ENCODE results near the gene RASSF3.
A peak's percentile ranks its signal among the peaks of the same experiment; 100 is the strongest.

Gene RASSF3

DNA sequence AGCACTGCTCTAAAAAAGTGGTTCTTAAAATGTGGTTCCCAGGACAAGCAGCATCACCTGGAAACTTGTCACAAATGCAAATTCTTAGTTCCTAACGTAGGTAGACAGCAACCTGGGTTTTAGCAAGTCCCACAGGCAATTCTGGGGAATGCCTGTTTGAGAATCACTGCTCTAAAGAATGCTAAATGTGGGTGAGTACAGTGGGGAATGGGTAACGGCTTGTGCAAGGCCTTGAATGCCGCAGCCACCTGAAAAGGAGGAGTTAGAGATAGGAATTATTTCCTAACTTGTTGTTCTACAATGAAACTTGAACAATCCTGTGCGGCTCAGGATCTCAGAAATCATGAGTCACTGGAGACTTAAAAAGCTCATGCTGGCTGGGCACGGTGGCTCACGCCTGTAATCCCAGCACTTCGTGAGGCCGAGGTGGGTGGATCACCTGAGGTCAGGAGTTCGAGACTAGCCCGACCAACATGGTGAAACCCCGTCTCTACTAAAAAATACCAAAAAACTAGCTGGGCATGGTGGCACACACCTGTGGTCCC lies 114.0 kb downstream of the RASSF3 start:
- no peak for DNase-seq (ENCODE audit: low read depth)

DNA sequence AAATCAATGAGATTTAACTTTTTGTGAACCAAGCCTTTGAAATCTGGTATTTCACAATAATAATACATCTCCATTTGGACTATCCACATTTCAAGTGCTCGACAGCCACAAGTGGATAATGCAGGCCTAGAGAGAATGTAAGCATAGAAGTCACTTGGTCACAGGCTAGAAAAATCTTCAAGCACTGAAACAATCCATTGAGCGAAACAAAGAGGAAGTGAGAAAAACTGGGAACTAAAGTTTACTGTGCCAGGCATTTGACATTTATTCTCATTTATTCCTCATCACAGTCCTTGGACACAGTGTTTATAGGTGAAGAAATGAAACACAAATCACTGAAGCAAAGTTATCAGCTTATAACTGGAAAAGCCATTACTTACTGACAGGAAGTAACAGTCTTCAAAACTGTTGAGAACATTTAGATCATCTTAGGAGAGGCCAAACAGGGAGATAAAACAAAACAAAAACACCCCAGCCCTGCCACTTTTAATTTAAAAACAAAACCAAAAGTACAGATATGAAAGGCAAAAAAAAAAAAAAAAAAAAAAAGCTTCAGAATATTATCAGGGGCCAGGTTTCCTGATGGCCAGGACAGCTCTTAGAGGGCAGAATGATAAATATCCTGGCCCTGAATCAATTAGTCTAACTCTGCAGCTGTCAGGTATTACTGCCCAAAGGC lies 119.8 kb downstream of the RASSF3 start:
- DNase-seq (ENCODE audit: low read depth), result no peak

DNA sequence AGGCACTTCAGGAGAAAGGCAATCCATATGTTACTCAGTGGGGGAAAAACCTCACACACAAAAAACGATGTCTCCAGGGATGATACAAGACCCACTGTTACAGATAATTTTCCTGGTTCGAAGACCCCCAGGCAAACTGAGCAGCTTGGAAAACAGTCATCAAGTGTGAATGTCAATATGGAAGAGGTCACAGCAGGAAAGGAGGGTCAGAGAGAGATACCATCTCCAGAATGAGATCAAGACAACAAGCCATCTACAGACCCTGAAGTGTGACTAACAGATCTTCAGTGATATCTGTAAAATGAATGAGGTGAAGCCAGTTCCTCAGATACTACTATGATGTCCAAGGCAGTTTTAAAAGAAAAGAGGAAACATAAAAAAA lies 120.3 kb downstream of the RASSF3 start:
- no peak for DNase-seq (ENCODE audit: low read depth)

DNA sequence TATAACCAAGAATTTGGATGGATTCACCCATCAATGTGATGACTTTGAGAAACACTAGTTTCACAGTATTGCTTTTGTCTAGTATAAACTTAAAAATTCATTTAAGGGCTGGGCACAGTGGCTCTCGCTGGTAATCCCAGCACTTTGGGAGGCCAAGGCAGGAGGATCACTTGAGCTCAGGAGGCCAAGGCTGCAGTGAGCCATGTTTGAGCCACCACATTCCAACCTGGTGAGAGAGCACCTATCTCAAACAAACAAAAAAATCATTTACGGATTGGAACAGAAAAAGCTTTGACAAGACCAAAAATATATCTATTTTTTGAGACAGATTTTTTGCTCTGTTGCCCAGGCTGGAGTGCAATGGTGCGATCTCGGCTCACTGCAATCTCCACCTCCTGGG lies 121.4 kb downstream of the RASSF3 start:
- DNase-seq (ENCODE audit: low read depth), result no peak

DNA sequence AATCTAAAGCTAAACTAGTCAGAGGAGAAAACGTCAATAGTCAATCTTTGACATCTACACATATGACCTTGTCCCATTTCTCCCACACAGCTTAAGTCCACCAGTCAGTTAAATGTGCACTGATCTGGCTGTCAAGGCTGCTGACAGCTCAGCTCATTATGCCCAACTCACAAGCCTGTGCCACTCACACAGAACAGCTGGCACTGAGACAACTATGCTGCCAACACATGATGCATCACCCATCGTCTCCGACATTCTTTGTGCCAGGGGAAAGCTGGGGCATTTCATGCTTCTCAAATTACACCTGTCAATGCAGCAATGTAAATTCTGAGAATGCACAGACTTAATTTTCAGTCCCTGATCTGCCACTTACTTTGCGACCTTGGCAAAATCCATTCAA lies 123.6 kb downstream of the RASSF3 start:
- DNase-seq (ENCODE audit: low read depth), result no peak

DNA sequence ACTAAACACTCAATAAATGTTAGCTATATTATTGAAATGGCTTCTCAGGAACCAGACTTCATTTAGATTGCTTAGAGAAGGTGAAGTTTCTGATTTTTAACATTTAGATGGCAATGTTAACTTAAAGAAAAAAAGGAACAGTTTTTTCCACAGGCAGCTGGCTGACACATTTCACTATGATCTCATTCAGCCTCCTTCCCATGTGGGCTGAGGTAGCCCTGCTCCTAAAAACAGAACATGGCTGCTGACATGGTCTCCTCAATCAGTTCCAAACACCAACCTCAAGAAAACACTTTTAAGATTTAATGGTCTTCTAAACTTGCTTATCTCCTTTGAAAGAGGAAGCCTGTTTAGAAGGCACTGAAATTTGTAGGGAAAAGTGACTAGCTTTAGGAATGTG lies 125.1 kb downstream of the RASSF3 start:
- no peak for DNase-seq (ENCODE audit: low read depth)

DNA sequence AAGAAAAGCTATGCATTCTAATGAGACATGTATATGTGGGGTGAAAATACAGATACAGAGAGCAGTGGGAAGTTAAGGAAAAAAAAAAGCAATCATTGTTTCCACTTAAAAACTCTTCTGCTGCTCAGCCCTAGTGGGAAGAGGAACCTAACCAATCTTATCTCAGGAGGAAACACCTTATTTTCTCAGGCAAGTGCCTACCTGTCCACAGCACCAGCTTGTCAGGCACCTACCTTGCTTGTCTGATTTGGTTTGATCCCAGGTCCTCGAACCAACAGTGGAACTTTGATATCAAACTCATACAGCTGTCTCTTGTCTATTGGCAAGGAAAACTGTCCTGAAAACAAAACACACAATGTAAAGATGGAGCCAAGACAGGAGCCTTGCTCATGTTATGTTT lies 126.5 kb downstream of the RASSF3 start:
- DNase-seq (ENCODE audit: low read depth), result no peak

DNA sequence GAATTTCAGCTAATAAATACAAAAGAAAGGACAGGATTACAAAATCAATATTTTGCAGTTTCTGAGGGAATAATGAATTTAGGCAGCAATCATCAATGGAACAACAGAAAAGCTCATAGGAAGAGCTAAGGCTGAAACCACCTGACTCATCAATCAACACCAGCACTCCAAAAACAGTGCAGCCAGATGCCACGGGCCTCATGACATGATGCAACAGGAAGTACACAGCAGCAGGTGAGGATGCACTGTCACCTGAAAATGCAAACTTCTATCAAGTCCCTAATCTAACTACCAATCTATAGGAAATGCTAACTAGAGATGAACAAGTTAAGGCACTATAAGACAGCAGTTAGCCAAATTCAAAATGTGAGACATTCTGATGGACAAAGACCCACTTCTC lies 127.2 kb downstream of the RASSF3 start:
- DNase-seq (ENCODE audit: low read depth), result peak; percentile 34

DNA sequence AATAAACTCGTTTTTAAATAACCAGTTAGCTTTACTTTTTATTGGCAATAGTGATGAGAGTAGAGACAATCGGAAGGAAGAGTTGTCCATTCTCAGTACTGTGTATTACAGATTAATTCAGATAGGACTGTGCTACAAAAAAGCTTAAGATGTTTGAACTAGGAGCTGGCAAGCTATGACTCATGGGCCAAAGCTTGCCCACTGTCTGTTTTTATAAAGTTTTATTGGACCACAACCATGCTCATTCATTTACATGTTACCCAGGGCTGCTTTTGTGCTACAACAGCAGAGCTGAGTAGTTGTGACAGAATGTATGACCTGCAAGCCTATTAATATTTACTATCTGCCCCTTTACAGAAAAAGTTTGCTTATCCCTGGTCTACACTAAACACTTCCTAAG lies 129.5 kb downstream of the RASSF3 start:
- DNase-seq (ENCODE audit: low read depth), result no peak

DNA sequence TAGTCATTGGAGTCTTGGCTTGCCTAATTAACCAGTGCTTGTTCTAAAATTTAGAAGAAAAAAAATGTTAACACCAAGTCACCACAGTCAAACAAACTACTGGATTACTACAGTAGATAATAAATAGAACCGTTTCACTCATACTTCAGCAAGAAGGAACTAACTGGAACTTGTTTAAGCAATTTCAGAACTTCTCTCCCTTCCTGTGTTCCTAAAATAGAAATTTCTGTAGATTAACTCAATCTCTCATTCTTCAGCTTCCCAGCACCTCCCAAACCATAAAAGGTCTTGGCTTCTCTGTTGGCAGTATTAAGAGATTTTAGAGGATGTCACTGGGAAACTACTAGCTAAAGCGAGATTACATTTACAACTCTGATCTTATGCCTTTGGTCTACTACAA lies 130.4 kb downstream of the RASSF3 start:
- DNase-seq (ENCODE audit: low read depth), result no peak

DNA sequence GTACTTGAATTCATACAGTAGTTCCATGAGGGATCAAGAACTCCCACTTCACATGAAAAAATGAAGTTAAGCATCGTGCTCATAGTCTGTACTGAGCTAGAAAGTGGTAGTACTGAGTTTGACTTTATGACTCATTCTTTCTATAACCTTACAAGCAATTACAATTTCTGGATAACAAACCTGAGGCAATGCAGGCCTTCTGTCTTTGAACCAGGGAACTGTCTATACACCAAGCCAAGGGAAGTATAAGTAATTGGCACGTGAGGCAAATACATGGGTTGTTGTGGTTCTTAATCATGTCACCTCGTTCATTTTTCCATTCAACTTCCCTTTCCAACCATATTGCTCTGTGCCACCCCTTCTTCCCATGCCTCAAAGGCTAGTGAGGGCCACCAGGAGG lies 132.1 kb downstream of the RASSF3 start:
- no peak for DNase-seq (ENCODE audit: low read depth)

DNA sequence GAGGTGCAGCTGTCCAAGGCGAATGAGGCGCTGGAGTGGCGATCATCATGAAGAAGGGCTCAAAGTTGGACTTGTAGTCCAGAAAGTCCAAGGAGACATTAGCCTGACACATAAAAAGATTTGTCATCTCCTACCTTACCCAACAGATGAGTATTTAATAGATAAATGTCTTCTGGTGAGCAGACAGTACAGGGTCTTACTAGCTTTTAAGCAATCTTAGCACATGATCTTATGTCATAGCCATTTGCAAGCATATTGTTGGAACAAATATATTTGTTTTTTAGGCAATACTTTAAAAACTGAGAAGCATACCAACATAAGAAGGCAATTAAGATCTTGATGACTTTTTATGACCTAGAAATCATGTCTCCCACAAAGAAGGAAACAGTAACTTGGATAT lies 132.9 kb downstream of the RASSF3 start:
- DNase-seq (ENCODE audit: low read depth), result no peak

DNA sequence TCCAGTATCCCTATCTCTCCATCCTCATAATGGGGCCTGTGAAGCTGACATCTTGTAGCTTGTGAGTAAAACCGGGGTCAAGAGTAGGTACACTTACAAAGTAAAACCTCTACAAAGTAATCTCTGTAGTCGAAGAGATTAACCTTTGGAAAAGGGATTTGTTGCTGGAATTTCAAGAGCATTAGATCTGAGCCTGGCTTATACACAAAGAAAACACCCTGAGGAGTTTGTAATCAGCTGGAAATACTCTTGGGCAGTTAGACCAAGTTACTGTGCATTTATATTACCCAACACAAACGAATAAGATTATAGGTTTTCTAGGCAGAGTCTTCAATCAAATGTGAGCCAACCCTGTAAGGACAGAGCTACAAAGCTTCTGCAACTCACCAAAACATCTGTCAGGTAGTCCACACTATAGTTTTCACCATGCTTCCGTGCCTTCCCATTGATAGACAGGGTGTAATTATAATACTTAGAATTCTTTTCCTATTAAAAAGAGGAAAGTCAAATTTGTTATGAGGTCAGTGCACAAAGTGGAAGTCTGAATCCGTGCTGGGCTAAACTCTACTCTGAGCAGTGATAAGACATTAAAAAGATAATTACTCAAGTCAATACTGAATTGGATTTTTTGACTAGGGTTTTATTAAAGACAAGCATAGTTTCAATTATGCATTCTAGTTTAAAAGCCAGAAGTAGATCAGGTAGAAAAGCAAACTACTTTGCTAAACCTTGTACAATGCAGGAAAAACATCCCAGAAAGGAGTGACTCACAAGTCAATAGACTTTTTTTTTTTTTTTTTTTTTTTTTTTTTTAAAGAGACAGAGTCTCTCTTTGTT lies 134.3 kb downstream of the RASSF3 start:
- DNase-seq (ENCODE audit: low read depth), result no peak

DNA sequence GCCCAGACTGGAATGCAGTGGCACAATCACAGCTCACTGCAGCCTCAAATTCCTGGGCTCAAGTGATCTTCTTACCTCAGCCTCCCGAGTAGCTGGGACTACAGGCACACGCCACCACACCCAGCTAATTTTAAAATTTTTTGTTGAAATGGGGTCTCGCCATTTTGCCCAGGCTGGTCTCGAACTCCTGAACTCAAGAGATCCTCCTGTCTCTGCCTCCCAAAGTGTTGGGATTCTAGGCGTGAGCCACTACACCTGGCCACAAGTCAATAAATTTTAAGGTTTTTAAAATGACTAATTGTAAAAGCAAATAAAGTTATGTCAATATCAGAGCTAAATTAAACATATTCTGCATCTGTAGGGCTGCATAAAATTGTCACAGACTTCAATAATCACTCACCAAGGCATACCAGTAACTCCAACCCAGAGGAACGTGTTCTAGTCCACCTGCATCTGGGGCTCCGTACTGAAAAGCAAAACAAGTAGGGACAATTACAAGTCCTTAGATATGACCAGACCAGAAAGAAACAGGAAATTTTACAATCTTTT lies 135.0 kb downstream of the RASSF3 start:
- no peak for DNase-seq (ENCODE audit: low read depth)

DNA sequence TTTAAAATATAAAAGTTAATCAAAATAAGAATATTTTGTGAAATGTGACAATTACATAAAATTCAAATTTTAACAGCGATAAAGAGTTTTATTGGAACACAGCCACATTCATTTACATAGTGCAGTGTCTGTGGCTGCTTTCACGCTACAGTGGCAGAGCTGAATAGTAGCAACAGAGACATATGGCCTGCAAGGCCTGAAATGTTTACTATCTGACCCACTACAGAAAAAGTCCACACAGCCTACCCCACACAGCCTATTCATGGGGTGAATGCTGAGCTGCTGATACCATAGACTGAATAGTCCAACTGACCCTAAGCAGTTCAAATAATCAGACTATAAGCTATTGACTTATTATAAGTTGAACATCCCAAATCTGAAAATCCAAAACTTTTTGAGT lies 135.7 kb downstream of the RASSF3 start:
- DNase-seq (ENCODE audit: low read depth), result no peak

DNA sequence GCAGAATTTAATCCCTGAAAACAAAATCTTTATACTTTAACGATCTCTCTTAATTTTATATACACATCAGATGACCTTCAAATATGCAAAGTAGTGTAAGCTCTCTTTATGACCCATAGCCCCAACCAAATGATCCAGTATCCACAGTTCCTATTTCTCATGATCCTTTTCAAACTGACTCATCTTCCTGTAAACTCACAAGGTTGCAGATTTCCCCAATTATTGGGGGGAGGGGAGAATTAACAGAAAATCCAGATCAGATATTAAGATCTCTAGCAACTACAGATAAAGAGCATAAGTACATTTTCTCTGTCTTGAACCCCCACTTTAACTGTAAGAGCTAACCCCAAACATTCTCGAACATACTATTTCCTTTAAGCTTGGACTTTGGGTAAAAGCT lies 136.4 kb downstream of the RASSF3 start:
- no peak for DNase-seq (ENCODE audit: low read depth)

Measured in T-helper 22 cell (primary cell).